ENCODE measurements around the gene RPP25. TPM values are rescaled to one million over a fixed set of nuclear protein-coding genes. Genes with fewer than 3 reads are reported as not detected.
A peak's percentile ranks its signal among the peaks of the same experiment; 100 is the strongest.

The RPP25 gene
- total RNA-seq, 1 donor = 2.6 TPM

- TF ChIP-seq CTCF (IDR thresholded peaks at IDR 0.05; ENCODE audit: insufficient read depth, low read depth, low read length) = no peak
- no peak overlapping the region for H3K4me3 ChIP-seq (ENCODE audit: low read depth, low read length)
- no peak for DNase-seq (ENCODE audit: low read depth)
These were observed 27.2 kb upstream of the RPP25 start for GRCh38 chr15:74983725-74984231.

GRCh38 chr15:74982183-74982582 lies 25.6 kb upstream of the RPP25 start:
- TF ChIP-seq CTCF (IDR thresholded peaks at IDR 0.05; ENCODE audit: insufficient read depth, low read depth, low read length) = no peak
- H3K4me3 ChIP-seq (ENCODE audit: low read depth, low read length) = no peak overlapping the region
- DNase-seq (ENCODE audit: low read depth) = peak; percentile 33

GRCh38 chr15:74978503-74978902 lies 21.9 kb upstream of the RPP25 start:
- TF ChIP-seq CTCF (IDR thresholded peaks at IDR 0.05; ENCODE audit: insufficient read depth, low read depth, low read length) = no peak
- no peak overlapping the region for H3K4me3 ChIP-seq (ENCODE audit: low read depth, low read length)
- DNase-seq (ENCODE audit: low read depth) = no peak

- no peak for TF ChIP-seq CTCF (IDR thresholded peaks at IDR 0.05; ENCODE audit: insufficient read depth, low read depth, low read length)
- no peak overlapping the region for H3K4me3 ChIP-seq (ENCODE audit: low read depth, low read length)
- no peak for DNase-seq (ENCODE audit: low read depth)
These were observed 21.5 kb upstream of the RPP25 start for GRCh38 chr15:74978077-74978476.

DNA sequence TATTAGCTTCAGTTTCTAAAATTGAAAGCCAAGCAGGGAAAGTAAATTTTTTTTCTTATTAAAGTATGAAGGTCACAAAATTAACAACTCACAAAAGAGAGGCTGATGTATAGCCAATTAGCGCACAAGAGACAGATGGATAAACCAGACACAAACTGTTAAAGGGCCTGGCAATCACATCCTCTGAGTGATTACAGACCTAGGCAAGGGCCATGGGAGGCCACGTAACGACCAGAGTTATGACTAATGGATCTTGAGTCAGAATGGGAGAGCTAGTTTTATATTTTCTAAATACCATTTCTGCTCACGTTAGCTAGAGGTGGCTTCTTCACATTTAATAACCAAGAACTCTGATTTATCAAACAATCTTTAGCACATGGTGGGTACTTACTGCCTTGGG lies 21.0 kb upstream of the RPP25 start:
- no peak overlapping the region for H3K4me3 ChIP-seq (ENCODE audit: low read depth, low read length)
- no peak for TF ChIP-seq CTCF (IDR thresholded peaks at IDR 0.05; ENCODE audit: insufficient read depth, low read depth, low read length)
- DNase-seq (ENCODE audit: low read depth) = no peak

DNA sequence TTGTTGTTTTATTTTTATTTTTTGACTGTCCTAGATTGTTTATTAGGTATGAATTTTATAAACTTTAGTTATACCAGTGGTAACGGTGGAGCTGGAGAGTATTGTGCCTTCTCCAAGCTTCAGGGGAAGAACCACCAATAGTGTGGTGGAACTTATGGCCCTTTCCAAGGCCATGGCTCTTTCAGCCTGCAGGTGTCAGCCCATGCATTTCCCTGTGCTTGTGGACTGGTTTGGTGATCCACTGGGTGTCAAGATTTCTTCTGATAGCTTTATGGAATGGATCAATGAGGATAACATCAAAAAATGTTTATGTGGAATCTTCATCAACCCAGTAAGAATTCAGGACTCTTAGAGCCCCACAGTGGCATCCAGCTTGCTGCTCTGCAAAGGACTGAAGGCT lies 19.6 kb upstream of the RPP25 start:
- no peak overlapping the region for H3K4me3 ChIP-seq (ENCODE audit: low read depth, low read length)
- DNase-seq (ENCODE audit: low read depth) = no peak
- TF ChIP-seq CTCF (IDR thresholded peaks at IDR 0.05; ENCODE audit: insufficient read depth, low read depth, low read length) = peak; percentile 4

- no peak for DNase-seq (ENCODE audit: low read depth)
- TF ChIP-seq CTCF (IDR thresholded peaks at IDR 0.05; ENCODE audit: insufficient read depth, low read depth, low read length) = no peak
These were observed 11.1 kb upstream of the RPP25 start for GRCh38 chr15:74967670-74968069.

More at GRCh38 chr15:74967670-74968069, 11.1 kb upstream of the RPP25 start:
- no peak overlapping the region for H3K4me3 ChIP-seq (ENCODE audit: low read depth, low read length)
